ENCODE results near the gene VASN.

Gene VASN

DNA sequence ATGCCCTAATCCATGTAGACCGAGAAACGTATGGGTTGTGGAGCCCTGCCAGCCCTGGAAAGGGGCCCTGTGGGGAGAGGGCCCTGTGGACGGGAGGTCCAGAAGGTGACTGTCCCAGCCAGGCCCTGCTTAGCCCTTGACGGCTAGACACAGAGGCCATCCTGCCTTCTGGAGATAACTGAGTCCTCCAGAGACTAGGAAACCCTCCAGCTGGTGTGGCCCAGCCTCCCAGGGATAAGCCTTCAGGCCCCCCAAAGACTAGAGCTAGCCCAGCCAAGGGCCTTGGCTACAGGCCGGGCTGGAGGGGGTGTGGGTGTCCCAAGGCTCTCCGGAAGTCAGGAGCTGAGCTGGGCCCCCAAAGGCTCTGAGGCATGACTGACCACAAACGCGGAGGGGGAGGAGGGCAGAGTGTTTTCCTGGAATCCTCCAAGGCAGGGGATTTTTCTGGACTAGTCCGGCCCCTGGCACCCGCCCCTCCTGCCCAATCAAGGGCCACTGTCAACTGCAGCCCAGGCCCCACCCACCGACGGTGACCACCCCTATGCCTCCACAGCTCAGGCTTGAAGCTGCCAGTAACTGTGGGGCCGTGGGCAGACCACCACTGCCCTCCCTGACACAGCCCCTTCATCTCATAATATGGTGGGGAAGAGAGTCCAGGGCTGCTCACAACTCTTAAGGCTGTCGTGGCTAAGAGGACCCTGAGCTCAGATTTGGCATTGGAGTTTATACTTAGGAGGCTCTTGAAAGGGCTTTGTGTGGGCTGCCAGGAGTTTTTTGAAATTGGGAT, 885 bp upstream of the VASN start:
- no peak for DNase-seq (ENCODE audit: low spot score)
- FAIRE-seq = no peak

DNA sequence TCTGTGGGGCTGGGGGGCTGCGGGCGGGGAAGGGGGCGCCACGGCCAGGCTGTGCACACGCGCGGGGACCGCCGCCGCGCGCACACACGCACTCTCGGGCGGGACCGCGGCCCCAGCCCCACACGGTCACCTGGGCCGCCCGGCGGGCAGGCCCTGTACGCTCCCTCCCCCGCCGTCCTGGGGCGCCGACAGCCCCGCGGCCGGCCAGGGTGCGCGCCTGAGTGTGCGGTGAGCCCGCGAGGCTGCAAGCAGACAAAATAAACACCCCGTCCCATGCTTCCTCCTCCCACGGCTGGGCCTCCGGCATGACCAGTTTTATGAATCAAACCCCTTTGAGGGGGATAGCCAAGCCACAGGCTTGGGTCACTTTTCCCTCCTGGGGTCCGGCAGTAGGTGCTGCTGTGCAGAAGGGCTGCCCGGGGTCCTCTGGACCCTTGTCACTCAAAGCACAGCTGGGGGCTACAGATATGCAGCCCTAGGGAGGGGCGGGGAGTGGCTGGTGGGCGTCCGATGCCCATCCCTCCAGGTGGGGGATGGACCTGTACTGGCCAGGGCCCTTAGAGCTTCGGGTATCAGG, 441 bp downstream of the VASN start:
- DNase-seq (ENCODE audit: low spot score) (peak; percentile 43), FAIRE-seq (no peak)

DNA sequence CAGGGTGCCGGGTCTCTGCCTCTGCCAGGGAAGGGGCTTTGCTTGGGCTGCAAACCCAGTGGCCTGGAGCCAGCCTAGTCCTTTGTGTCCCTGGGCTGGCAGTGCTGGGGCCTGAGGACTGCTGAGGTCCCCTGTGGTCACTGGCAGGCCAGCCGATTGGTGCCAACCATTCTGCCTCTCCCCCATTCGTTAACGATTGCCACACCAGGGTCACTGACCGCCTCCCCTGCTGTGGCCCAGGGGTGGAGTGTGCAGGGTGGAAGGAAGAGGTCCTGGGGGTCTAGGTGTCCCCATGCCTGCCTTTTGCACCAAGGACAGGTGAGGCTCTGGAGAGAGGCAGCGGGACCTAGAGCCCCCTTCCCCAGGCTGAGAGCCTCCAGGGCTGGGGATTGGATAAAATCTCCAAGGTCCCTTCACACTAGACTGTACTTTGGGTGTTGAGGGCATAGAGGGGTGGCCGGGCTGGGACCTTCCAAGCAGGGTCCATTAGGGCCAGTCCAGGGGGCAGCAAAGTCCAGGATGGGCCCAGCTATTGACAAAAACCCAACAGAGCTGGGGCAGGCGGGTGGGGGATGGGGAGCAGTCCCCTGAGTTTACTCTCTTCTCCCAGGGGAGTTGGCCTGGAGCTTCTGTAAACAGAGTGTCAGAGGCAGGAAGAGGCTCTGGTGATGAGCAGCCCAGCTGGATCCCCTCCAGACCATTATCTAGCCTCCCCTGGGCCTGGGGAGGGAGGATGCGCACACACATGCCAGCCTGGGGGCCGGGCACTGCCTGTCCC, 1.1 kb downstream of the VASN start:
- no peak for FAIRE-seq

DNA sequence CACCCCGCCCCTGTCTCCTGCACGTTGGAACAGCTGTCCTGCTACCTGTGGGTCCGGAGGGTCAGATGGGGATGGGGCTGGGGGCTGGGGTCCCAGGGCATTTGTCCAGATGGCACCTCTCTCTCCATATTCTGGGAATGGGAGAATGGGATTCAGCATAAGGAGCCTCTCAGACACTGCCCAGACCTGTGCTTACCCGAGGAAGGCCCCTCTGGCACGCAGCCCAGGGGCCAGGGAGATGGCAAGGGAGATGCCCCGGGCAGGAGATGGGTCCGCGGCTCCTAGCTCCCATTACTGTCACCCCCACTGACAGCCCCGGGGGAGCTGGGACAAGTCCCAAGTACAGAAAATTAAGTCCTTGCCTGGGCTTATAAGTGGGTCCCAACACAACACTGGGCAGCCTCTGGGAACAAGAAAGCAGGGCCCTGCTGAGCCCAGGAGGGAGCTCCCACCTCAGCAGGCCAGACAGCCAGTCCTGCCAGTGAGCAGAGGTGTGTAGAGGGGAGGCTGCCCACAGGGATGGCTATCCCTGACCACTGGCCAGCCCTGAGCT, 1.8 kb downstream of the VASN start:
- FAIRE-seq = no peak
- DNase-seq (ENCODE audit: low spot score) = peak; percentile 45

More for the DNA sequence above, 1.1 kb downstream of the VASN start:
- DNase-seq (ENCODE audit: low spot score) = peak; percentile 52

DNA sequence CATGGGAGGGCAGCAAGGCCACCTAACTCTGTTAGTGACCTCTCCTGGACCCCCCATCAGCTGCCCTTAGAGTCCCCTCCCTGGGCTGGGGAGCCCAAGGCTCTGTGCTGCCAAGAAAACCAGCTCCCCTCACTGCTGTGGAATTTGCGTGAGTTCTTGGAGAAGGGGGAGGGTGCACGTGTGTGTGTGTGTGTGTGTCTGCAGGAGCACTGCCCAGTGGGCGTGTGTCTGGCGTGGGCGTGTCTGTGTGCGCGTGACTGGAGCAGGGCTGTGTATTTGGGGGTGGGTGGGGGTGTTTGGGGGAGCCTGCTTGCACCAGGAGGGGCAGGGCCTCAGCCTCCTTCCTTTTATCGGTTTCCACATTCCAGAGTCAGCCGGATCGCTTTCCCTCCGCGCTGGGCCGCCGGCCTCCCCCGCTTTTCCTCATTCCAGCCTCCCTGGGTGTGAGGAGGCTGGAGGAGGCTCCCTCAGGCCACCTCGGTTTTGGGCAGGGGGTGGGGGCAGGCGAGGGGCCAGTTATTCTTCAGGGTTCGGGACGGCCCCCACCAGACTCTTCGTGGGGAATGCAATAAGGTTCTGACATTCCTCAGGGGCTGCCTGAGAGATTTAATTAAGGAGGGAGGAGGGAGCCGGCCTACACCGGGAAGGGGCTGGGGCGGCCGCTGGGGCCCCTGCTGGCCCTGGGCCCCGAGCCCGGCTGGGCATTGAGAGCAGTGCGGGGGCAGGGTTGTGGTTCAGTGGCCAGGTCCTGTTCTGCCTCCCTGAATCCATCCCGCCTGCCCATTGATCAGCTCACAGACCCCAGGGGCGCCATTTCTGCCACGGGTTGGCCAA, 2.5 kb downstream of the VASN start:
- peak; percentile 98 for FAIRE-seq
- DNase-seq (ENCODE audit: low spot score) = peak; percentile 74

DNA sequence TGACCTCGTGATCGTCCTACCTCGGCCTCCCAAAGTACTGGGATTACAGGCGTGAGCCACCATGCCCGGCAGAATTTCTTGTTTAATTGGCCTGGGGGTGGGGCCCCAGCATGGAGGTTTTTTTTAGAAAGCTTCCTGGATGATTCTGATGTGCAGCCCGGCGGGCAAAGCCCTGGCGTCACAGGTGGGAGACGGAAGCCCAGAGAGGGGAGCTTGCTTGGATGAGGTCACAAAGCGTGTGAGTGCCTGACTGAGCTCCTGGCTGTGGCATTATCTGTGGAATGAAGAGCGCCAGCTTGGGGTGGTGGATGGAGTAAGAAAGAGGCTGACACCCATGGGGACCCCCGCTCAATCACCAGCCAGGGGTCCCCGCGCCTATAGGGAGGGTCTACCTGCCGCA, 4.1 kb downstream of the VASN start:
- no peak for FAIRE-seq
- no peak for DNase-seq (ENCODE audit: low spot score)

DNA sequence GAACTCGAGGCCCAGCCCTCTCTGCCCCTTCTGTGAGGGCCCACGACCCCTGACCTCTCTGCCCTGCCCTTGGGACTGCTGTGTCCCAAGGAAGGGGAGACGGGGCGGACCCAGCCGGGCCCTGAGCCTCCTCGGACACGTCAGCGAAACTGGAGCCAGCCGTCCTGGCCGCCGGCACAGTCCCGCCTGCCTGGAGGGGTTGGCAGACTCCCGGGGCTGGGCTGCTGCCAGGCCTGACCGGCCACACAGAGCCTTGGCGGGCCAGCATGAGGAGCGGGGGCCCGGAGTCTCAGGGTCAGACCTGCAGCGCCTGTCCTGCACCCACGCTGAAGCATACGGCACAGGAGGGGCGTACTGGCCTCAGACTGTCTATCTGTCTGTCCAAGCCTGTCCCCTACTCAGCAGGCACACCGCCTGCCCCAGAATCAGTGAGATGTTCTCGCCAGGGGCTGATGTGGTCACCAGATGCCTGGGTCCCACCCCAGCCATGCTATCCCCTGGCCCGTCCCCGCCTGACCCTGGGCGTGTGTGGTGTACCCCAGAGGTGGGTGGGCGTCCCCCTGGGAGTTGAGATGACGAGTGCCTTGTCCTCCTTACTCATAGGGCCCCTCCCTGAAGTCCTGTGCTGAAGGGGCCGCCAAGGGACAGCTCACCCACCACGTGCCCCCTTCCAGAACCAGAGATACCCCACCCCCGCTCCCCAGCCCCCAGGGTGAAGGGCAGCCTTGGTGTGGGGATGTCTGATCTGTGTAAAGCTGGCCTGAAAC, 4.7 kb downstream of the VASN start:
- DNase-seq (ENCODE audit: low spot score) = no peak

DNA sequence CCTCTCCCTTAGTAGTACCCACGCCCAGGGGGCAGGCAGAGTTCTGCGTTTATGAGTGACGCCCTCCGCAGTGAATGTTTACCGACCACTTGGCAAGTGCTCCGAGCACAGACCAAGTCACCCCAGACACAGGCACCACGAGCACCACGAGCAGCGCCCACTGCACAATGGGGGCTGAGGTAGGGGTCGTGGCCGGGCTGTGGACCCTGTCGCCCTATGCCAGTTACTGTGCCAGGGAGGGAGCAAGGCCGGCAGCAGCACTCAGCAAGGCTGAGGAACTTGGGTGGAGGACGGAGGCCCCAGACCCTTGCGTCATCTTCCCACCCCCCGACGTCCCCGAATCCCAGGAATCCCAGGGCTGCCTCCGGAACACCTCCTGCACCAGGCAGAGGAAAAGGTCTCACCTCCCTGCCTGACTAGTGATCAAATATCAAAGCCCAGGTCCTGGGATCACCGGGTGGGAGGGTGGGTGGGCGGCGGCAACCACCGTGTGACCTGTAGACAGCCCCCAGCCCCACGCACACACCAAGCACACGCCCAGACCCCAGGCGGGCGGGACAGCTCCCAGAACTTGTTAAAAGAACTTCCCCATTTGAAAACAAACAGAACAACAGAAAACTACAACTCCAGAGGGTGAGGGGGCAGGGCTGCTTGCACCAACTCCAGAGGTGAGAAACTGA, 5.4 kb downstream of the VASN start:
- no peak for DNase-seq (ENCODE audit: low spot score)
- no peak for FAIRE-seq

More for the DNA sequence above, 4.7 kb downstream of the VASN start:
- no peak for FAIRE-seq

DNA sequence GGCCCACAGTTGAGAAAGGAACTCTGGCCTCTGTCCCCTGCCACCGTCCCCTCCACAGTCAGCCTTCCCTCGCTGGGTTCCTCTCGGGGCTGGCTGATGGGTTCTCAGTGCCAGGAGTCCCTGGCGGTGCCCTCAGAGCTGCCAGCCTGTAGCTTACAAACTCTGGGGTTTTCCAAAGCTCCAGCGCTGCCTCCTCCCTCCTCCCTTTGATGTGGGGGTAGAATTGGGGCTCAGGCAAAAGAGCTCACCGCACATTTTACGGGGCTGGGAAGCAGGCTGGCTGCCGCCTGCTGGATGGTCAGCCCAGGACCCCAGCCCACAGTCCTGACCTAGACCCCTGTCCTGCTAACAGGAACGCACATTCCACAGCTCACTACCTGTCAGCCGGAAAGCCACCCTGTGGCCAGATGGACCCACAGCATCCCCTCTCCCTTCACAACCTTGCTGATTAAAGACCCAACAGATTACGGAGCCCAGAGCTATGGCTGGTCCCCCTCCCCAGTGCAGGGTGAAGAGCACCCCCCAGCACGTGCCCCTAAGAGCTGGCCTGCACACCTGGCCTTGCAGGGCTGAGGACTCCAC, 6.0 kb downstream of the VASN start:
- DNase-seq (ENCODE audit: low spot score) = no peak
- FAIRE-seq = no peak

DNA sequence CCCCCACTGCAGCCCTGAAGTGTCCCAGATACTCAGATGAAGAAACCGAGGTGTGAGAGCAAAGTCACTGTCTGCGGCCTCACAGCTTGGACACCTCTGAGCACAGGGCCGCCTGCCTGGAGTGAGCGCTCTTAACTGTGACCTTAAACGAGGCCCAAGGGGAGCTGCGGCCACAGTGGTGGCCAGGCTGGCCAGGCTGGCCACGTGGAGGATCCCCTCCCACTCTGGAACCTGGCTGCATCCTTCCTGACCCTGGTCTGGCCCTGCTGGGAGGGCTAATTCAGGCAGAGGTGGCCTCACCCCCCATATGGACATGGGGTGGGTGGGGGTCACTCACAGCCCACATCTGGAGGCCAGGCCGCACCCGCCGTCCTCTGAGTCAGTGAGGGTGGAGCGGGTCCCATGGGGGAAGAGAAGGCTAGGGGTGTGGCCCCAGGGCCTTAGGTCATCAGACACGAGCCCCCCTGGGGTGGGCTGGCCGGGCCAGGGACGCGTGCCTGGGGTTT, 6.6 kb downstream of the VASN start:
- DNase-seq (ENCODE audit: low spot score) (no peak), FAIRE-seq (no peak)

DNA sequence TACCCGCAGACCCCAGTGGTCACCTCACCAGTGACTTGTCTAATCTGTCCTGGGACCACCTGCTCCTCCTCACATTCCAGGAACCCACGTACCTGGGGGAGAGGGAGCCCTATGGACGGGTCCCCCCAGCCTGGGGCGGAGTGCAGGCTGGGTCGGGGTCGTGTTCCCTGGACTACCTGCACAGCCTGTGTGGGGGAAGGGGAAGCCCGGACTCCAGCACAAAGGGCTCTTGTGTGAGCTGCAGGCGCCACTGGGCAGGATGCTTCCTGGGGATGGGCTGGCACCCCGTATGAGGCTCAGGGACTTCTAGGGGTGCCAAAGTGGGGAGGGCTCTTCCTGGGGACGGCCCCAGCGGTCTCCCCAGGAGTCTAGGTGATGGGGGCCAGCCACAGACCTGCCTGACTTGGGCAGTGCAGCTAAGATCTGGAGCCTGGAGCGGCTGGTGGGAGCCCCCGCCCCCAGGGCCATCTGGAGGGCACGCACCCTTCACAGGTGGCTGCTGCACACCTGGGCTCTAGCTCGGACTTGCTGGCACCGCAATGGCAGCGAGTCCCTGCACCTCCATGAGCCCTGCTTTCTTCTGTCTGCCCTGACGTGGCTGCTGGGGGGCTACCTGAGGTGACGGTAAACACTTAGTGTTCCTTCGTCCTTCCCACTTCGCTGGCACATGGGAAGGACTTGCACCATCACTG, 7.5 kb downstream of the VASN start:
- no peak for FAIRE-seq
- no peak for DNase-seq (ENCODE audit: low spot score)

DNA sequence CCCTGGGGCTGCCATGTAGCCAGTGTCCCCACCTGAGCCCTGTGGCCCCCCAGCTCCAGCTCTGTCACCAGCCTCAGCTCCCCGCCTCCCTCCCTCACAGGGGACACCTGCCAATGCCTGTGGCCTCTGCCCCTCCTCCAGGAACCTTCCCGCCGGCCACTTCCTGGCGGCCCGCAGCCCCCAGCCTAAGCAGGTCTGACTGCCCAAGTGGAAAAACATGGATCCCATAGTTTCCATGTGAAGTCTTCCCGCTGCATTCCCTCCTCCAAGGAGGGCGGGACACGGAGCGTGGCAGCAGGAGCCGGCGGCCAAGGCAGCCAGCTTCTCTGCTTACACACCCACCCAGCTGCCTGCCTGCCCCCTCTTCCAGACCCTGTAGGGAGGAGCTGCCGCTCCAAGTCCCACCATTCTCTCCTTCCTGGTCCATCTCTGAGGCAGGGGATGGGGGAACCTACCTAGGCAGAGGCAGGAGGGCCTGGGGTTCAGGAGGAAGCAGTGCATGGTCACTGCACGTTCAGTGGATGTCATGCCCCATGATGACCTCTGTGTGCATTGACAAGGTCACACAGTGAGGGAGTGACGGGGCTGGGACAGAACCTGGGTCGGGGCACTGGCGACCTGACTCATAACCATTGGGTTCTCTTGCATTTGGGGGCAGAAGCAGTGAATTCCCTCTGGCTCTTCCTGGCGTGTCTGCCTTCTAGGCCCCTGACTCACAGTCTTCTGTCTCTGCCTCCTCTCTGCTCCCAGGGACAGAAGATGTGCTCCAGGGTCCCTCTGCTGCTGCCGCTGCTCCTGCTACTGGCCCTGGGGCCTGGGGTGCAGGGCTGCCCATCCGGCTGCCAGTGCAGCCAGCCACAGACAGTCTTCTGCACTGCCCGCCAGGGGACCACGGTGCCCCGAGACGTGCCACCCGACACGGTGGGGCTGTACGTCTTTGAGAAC, 8.7 kb downstream of the VASN start:
- peak; percentile 56 for FAIRE-seq
- no peak for DNase-seq (ENCODE audit: low spot score)

DNA sequence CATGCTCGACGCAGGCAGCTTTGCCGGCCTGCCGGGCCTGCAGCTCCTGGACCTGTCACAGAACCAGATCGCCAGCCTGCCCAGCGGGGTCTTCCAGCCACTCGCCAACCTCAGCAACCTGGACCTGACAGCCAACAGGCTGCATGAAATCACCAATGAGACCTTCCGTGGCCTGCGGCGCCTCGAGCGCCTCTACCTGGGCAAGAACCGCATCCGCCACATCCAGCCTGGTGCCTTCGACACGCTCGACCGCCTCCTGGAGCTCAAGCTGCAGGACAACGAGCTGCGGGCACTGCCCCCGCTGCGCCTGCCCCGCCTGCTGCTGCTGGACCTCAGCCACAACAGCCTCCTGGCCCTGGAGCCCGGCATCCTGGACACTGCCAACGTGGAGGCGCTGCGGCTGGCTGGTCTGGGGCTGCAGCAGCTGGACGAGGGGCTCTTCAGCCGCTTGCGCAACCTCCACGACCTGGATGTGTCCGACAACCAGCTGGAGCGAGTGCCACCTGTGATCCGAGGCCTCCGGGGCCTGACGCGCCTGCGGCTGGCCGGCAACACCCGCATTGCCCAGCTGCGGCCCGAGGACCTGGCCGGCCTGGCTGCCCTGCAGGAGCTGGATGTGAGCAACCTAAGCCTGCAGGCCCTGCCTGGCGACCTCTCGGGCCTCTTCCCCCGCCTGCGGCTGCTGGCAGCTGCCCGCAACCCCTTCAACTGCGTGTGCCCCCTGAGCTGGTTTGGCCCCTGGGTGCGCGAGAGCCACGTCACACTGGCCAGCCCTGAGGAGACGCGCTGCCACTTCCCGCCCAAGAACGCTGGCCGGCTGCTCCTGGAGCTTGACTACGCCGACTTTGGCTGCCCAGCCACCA, 9.7 kb downstream of the VASN start:
- FAIRE-seq (no peak), DNase-seq (ENCODE audit: low spot score) (no peak)

DNA sequence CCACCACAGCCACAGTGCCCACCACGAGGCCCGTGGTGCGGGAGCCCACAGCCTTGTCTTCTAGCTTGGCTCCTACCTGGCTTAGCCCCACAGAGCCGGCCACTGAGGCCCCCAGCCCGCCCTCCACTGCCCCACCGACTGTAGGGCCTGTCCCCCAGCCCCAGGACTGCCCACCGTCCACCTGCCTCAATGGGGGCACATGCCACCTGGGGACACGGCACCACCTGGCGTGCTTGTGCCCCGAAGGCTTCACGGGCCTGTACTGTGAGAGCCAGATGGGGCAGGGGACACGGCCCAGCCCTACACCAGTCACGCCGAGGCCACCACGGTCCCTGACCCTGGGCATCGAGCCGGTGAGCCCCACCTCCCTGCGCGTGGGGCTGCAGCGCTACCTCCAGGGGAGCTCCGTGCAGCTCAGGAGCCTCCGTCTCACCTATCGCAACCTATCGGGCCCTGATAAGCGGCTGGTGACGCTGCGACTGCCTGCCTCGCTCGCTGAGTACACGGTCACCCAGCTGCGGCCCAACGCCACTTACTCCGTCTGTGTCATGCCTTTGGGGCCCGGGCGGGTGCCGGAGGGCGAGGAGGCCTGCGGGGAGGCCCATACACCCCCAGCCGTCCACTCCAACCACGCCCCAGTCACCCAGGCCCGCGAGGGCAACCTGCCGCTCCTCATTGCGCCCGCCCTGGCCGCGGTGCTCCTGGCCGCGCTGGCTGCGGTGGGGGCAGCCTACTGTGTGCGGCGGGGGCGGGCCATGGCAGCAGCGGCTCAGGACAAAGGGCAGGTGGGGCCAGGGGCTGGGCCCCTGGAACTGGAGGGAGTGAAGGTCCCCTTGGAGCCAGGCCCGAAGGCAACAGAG, 10.5 kb downstream of the VASN start:
- peak; percentile 30 for FAIRE-seq

DNA sequence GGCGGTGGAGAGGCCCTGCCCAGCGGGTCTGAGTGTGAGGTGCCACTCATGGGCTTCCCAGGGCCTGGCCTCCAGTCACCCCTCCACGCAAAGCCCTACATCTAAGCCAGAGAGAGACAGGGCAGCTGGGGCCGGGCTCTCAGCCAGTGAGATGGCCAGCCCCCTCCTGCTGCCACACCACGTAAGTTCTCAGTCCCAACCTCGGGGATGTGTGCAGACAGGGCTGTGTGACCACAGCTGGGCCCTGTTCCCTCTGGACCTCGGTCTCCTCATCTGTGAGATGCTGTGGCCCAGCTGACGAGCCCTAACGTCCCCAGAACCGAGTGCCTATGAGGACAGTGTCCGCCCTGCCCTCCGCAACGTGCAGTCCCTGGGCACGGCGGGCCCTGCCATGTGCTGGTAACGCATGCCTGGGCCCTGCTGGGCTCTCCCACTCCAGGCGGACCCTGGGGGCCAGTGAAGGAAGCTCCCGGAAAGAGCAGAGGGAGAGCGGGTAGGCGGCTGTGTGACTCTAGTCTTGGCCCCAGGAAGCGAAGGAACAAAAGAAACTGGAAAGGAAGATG, 11.2 kb downstream of the VASN start:
- FAIRE-seq (no peak), DNase-seq (ENCODE audit: low spot score) (no peak)

More for the DNA sequence above, 10.5 kb downstream of the VASN start:
- DNase-seq (ENCODE audit: low spot score) = no peak

Measured in urothelium cell line (cell line).